Smooth muscle cell (in vitro differentiated cells): ENCODE results near the gene RAB21. TPM values are rescaled to one million over a fixed set of nuclear protein-coding genes. Genes with fewer than 3 reads are reported as not detected.
"Not testable (repeated sequence)": the region's sequence is repeated elsewhere in the genome, so short reads cannot be mapped to it uniquely, and the experiment has no call there.

Experiments used
- DNase-seq: peaks from one replicate; lab custom pipeline; 2025; ENCODE audit not compliant: unreplicated experiment; lab: John Stamatoyannopoulos, UW
- H2AFZ ChIP-seq: fragments of 200-600 bp; sonication (generic); 2 replicates; pipeline ENCODE4 v1.6.0; 2016; ENCODE audit warnings: antibody characterized with exemption, low read depth, mild to moderate bottlenecking
- H3F3A ChIP-seq: fragments of 200-600 bp; sonication (generic); 2 replicates; pipeline ENCODE4 v1.6.0; 2017; ENCODE audit warnings: antibody characterized with exemption, low read depth
- H3K27ac ChIP-seq: fragments of 200-600 bp; sonication (generic); 2 replicates; pipeline ENCODE4 v1.5.1; 2016; ENCODE audit warnings: low read depth, mild to moderate bottlenecking
- H3K27me3 ChIP-seq: fragments of 200-600 bp; sonication (generic); 2 replicates; pipeline ENCODE4 v1.6.1; 2016; ENCODE audit warnings: low read depth, mild to moderate bottlenecking
- H3K36me3 ChIP-seq: fragments of 200-600 bp; sonication (generic); 2 replicates; pipeline ENCODE4 v1.5.1; 2016; ENCODE audit warnings: low read depth
- H3K4me1 ChIP-seq: fragments of 200-600 bp; sonication (generic); 2 replicates; pipeline ENCODE4 v1.5.1; 2016; ENCODE audit warnings: low read depth
- H3K4me2 ChIP-seq: fragments of 200-600 bp; sonication (generic); 2 replicates; pipeline ENCODE4 v1.6.0; 2016; ENCODE audit warnings: mild to moderate bottlenecking
- H3K4me3 ChIP-seq: fragments of 200-600 bp; sonication (generic); 2 replicates; pipeline ENCODE4 v1.5.1; 2016; ENCODE audit warnings: mild to moderate bottlenecking
- H3K79me2 ChIP-seq: fragments of 200-600 bp; sonication (generic); 2 replicates; pipeline ENCODE4 v1.6.0; 2016; ENCODE audit warnings: low read depth, mild to moderate bottlenecking
- H3K9ac ChIP-seq: fragments of 200-600 bp; sonication (generic); 2 replicates; pipeline ENCODE4 v1.6.0; 2016; ENCODE audit warnings: low read depth
- H3K9me3 ChIP-seq: fragments of 200-600 bp; sonication (generic); replicated peaks from 2 replicates; pipeline ENCODE4 v1.5.1; 2016; ENCODE audit warnings: low read depth
- H4K20me1 ChIP-seq: fragments of 200-600 bp; sonication (generic); 2 replicates; pipeline ENCODE4 v1.6.0; 2016; ENCODE audit warnings: low read depth
- WGBS: methylation state at CpG from one replicate; pipeline ENCODE4 v1.1.7; 2016; ENCODE audit warnings: low lambda C conversion rate; 5-methylcytosine and 5-hydroxymethylcytosine counted together
- polyA plus RNA-seq: library from polyadenylated mRNA; unstranded; fragments of >200 nt; fragmentation: Nextera tagmentation; extraction: Ambion mirVana; gene quantifications from 2 replicates; pipeline ENCODE4 v1.2.1, GENCODE V29; 2016
- total RNA-seq: library from RNA; depleted of rRNA; stranded (reverse); fragments of >200 nt; gene quantifications from 2 replicates; pipeline ENCODE4 v1.2.3, GENCODE V29; 2014
- TF ChIP-seq, protein P1 (sequence below): fragments of 200-600 bp; sonication (generic); IDR thresholded peaks from 2 replicates; pipeline ENCODE4 v1.5.1; 2017; ENCODE audit warnings: borderline replicate concordance, mild to moderate bottlenecking, antibody characterized with exemption; ENCODE audit not compliant: insufficient read depth, poor library complexity, severe bottlenecking

RAB21 gene
- total and polyA plus RNA-seq, 2 experiments from 2014 or later: 7.2 to 49.3 TPM

DNA sequence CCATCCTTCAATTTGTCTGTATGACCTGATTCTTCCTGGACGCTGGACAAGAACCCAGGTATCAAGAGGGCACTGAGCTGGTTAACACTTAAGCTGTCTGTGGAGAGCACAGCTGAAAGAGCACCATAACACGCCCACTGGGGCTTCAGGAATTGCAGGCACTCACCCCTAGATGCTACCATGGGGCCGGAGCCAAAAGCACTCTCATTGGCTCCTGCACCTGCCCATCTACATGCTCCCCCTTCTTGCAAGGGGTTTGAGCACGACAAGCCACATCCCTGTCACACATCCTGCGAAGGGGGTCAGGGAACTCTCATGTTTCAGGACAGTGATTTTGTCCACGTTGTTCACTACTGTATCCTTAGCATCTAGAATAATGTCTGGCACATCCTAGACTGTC lies 49.8 kb downstream of the RAB21 start:
- no peak for DNase-seq
- no peak overlapping the region for H2AFZ ChIP-seq
- H3K27me3 ChIP-seq: peaks cover 10% of the 10 kb centered on the region
- no peaks in the 10 kb centered on the region for H3F3A ChIP-seq
- 53% methylated on average over 6 of the region's 6 CpGs for WGBS
- no peaks in the 10 kb centered on the region for H3K79me2 ChIP-seq
- no peak overlapping the region for H3K4me2 ChIP-seq
- H3K9ac ChIP-seq: no peak overlapping the region
- no peaks in the 10 kb centered on the region for H3K4me1 ChIP-seq
- H3K27ac ChIP-seq: no peak overlapping the region
- H3K4me3 ChIP-seq: no peak overlapping the region
- TF ChIP-seq, protein P1, sequence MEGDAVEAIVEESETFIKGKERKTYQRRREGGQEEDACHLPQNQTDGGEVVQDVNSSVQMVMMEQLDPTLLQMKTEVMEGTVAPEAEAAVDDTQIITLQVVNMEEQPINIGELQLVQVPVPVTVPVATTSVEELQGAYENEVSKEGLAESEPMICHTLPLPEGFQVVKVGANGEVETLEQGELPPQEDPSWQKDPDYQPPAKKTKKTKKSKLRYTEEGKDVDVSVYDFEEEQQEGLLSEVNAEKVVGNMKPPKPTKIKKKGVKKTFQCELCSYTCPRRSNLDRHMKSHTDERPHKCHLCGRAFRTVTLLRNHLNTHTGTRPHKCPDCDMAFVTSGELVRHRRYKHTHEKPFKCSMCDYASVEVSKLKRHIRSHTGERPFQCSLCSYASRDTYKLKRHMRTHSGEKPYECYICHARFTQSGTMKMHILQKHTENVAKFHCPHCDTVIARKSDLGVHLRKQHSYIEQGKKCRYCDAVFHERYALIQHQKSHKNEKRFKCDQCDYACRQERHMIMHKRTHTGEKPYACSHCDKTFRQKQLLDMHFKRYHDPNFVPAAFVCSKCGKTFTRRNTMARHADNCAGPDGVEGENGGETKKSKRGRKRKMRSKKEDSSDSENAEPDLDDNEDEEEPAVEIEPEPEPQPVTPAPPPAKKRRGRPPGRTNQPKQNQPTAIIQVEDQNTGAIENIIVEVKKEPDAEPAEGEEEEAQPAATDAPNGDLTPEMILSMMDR: no peak
- H3K36me3 ChIP-seq: no peaks in the 10 kb centered on the region
- no peaks in the 10 kb centered on the region for H3K9me3 ChIP-seq
- no peaks in the 10 kb centered on the region for H4K20me1 ChIP-seq

GRCh38 chr12:71810921-71811320 lies 56.3 kb downstream of the RAB21 start:
- DNase-seq: no peak
- Histone ChIP-seq H4K20me1 (no peaks in the 10 kb centered on the region), H3K4me3 (no peak overlapping the region), H3K4me2 (no peak overlapping the region), H3K4me1 (no peaks in the 10 kb centered on the region), H3K36me3 (no peaks in the 10 kb centered on the region), H3K27ac (no peak overlapping the region), H3F3A (no peaks in the 10 kb centered on the region), H3K9me3 (no peaks in the 10 kb centered on the region), H3K9ac (no peak overlapping the region), H3K79me2 (no peaks in the 10 kb centered on the region), H2AFZ (no peak overlapping the region), H3K27me3 (peaks cover 22% of the 10 kb centered on the region)
- 72% methylated on average over 3 of the region's 3 CpGs for WGBS
- TF ChIP-seq, protein P1: no peak

GRCh38 chr12:71815242-71815641 lies 60.6 kb downstream of the RAB21 start:
- not testable (repeated sequence) for H3K4me1 ChIP-seq, H3F3A ChIP-seq, H3K4me3 ChIP-seq, H4K20me1 ChIP-seq, H3K4me2 ChIP-seq, H2AFZ ChIP-seq, H3K27ac ChIP-seq, H3K27me3 ChIP-seq, H3K9ac ChIP-seq, DNase-seq, H3K79me2 ChIP-seq, H3K36me3 ChIP-seq, H3K9me3 ChIP-seq
- WGBS: 88% methylated on average over 6 of the region's 6 CpGs

DNA sequence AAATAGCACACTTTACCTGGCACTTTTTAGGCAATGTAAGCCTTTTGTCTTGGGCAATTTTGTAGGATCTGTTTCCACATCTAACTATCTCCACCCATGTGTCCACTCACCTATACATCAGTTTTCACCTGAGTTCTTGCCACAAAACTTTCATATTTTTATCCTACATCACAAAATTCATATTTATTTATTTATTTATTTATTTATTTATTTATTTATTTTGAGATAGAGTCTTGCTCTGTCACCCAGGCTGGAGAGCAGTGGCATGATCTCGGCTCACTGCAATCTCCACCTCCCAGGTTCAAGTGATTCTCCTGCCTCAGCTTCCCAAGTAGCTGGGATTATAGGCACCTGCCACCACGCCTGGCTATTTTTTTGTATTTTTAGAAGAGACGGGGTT lies 67.4 kb downstream of the RAB21 start:
- not testable (repeated sequence) for H3K36me3 ChIP-seq, H3K4me1 ChIP-seq, H3F3A ChIP-seq, H3K4me3 ChIP-seq, H3K9me3 ChIP-seq, H2AFZ ChIP-seq, H3K9ac ChIP-seq, H3K79me2 ChIP-seq, DNase-seq, H4K20me1 ChIP-seq, H3K27ac ChIP-seq, H3K4me2 ChIP-seq, H3K27me3 ChIP-seq
- 93% methylated on average over 3 of the region's 3 CpGs for WGBS

DNA sequence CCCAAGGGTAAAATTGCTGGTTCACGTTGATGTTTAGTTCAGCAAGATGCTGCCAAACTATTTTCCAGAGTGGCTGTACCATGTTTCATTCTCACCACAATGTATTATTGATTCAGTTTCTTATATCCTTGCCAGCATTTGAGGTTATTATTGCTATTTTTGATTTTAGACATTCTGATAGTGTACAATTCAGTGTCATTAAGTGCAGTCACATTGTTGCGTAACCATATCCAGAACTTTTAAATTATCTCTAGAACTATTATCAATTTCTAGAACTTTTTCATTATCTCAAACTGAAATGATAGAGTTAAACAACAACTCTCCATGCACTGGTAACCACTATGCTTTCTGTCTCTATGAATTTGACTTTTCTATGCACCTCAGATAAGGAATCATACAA lies 74.2 kb downstream of the RAB21 start:
- WGBS: 93% methylated on average over 2 of the region's 2 CpGs
- no peak overlapping the region for H3K27ac ChIP-seq
- H3K36me3 ChIP-seq: no peaks in the 10 kb centered on the region
- no peak for DNase-seq
- H3K9me3 ChIP-seq: no peaks in the 10 kb centered on the region
- no peak overlapping the region for H2AFZ ChIP-seq
- H3F3A ChIP-seq: no peaks in the 10 kb centered on the region
- H3K4me3 ChIP-seq: no peak overlapping the region
- no peaks in the 10 kb centered on the region for H3K4me1 ChIP-seq
- H3K27me3 ChIP-seq: no peaks in the 10 kb centered on the region
- no peak overlapping the region for H3K9ac ChIP-seq
- H4K20me1 ChIP-seq: no peaks in the 10 kb centered on the region
- TF ChIP-seq, protein P1: no peak
- H3K4me2 ChIP-seq: no peak overlapping the region
- no peaks in the 10 kb centered on the region for H3K79me2 ChIP-seq
